HL-60 (cell line): Measurements from ENCODE around the gene EIF3CL.
"Not testable (repeated sequence)": the region's sequence is repeated elsewhere in the genome, so short reads cannot be mapped to it uniquely, and the experiment has no call there.

ENCODE experiments used
- DNase-seq, 2 experiments: peaks; one replicate each; pipeline ENCODE4 v3.0.0-alpha.2; 2010 to 2020; ENCODE audit warnings: low read depth in 1 of 2, low spot score in 1 of 2
- H3K27ac ChIP-seq: fragments of 250-450 bp; sonication (Bioruptor Pico); replicated peaks from 2 replicates; pipeline ENCODE4 v1.5.1; 2020; ENCODE audit warnings: mild to moderate bottlenecking, moderate library complexity
- H3K27me3 ChIP-seq: fragments of 250-450 bp; sonication (Bioruptor Pico); 2 replicates; pipeline ENCODE4 v1.5.1; 2021; ENCODE audit warnings: mild to moderate bottlenecking, moderate library complexity; ENCODE audit not compliant: insufficient read depth, poor library complexity, severe bottlenecking
- H3K4me3 ChIP-seq: replicated peaks from 2 replicates; pipeline ENCODE4 v1.5.1; 2011; ENCODE audit warnings: mild to moderate bottlenecking, control low read depth, low read length; ENCODE audit not compliant: insufficient read depth
- long read RNA-seq: library from polyadenylated mRNA; unstranded; transcript quantifications from one replicate; pipeline ENCODE4 v2.0.0, GENCODE V29; 2020

Gene EIF3CL
- long read RNA-seq, transcript EIF3CL-202 (21 exons, 3,053 nt): minor isoform, 5 of 412 reads
- long read RNA-seq, transcript EIF3CL-201 (21 exons, 3,085 nt): major isoform, 149 of 412 reads
- long read RNA-seq, partial matches to known transcripts: 223 of 412 reads
- long read RNA-seq, other reads (novel, unspliced or antisense): 35 of 412 reads

DNA sequence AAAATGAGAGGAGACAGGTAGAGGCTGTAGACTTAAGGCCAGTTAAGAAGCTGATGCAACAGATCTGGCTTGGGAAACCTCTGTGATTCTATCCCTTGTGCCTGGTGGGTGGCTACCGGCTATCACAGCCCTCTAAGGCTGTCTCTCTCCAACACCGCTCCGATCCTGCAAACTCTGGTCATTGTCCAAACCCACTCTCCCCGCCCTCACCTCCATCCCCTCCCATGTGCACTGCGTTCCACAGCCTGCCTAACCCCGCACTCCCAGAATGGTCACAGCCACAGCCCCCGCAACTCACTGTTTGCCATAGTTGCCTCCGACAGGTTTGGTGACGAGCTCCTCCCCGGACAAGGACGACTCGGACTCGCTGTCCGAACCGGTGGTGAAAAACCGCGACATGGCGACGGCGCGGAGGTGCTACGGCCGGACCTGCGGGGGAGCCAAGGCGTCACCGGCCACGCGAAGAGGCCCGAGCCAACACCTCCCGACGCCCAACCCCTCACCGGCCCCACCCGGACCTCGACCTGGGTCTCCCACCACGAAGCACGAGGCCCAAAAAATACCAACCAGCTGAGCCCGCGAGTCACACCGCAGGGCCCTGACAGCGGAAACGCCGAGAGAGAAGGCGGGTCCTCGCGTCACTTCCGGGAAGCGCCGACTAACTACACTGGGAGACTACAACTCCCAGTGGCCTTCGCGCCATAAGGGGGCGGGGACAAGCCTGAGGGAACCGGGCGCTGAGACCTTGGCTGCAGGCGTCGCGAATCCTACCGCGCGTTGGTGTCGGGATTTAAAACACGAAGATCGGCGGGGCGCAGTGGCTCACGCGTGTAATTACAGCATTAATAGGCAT, at the start of gene EIF3CL:
TSS of gene EIF3CL (minus strand) at position 622 of the 853 bp plus-strand sequence. CDS start at position 399, 223 bp downstream.
- H3K4me3 ChIP-seq: peak within 1 kb of the TSS; percentile 42
- not testable (repeated sequence) for H3K27me3 ChIP-seq, H3K27ac ChIP-seq, DNase-seq

DNA sequence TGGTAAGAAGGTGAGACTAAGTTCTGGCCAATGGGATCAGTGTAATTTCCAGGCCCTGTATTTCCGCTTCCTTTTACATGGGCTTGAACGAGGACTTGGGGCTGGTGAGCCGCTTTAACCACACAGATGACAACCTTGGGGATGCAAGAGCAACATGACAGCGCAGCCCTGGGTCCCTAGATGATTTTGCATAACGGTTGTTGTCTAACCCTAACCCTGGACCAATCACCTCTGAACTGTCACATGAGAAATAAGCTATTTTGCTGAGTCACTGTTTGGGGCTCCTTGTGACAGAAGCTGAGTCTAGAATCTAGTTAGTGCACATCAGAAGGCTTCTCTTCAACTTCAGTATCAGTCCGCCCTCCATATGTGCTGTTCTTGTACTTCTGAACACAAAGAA, 43.4 kb upstream of the EIF3CL start:
- H3K4me3 ChIP-seq, H3K27ac ChIP-seq, H3K27me3 ChIP-seq, DNase-seq: not testable (repeated sequence)

GRCh38 chr16:28446388-28446787, 42.7 kb upstream of the EIF3CL start:
- not testable (repeated sequence) for H3K27ac ChIP-seq, H3K4me3 ChIP-seq, DNase-seq, H3K27me3 ChIP-seq

- not testable (repeated sequence) for H3K4me3 ChIP-seq, H3K27me3 ChIP-seq, H3K27ac ChIP-seq, DNase-seq
Observed at GRCh38 chr16:28443943-28444342, 40.3 kb upstream of the EIF3CL start.

GRCh38 chr16:28438899-28439298, 35.3 kb upstream of the EIF3CL start:
- DNase-seq, H3K27ac ChIP-seq, H3K27me3 ChIP-seq, H3K4me3 ChIP-seq: not testable (repeated sequence)

- DNase-seq, H3K4me3 ChIP-seq, H3K27ac ChIP-seq, H3K27me3 ChIP-seq: not testable (repeated sequence)
Observed at GRCh38 chr16:28435340-28435739, 31.7 kb upstream of the EIF3CL start.

DNA sequence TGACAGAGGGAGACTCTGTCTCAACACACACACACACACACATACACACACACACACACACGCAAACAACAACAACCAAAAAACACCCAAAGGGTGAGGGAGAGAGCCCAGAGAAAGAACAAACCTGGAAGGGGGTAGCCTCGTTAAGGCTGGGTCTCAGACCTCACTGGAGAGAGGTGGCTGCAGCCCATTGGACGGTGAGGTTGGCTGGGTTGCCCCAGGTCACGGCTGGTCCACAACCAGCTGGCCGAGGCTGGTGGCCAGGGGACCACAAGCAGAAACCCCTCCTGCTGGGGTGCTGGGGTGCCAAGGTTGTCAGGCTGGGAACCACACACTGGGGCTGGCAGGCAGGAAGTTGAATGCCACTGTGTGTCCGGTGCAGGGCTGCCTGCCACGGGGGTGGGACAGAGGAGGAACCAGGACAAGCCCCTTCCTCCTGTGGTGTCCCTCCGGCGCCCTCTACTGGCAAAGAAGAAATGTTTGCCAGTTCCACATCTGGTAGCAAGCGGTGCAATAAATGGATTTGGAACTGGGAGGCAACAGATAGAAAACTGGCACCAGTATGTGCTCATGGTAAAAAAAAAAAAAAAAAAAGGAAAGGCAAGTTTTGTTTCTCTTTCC, 22.5 kb upstream of the EIF3CL start:
- not testable (repeated sequence) for H3K4me3 ChIP-seq, H3K27me3 ChIP-seq, H3K27ac ChIP-seq, DNase-seq

DNA sequence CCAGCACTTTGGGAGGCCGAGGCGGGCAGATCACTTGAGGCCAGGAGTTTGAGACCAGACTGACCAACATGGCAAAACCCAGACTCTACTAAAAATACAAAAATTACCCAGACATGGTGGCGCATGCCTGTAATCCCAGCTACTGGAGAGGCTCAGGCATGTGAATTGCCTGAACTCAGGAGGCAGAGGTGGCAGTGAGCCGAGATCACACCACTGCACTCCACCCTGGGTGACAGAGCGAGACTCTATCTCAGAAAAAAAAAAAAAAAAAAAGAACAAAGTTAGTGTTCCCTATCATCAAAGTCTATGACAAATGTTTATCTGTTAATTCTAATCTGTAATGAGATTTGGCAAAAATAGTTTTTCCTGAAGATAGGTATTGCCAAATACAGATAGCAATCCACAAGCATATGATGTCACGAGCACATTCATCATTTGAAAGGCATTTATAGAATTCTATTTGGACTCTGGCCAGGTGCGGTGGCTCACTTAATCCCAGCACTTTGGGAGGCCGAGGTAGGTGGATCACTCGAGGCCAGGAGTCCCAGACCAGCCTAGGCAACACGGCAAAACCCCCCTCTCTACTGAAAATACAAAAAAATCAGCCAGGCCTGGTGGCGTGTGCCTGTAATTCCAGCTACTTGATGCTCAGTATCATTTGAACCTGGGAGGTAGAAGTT, 17.6 kb upstream of the EIF3CL start:
- not testable (repeated sequence) for H3K27ac ChIP-seq, DNase-seq, H3K4me3 ChIP-seq, H3K27me3 ChIP-seq

DNA sequence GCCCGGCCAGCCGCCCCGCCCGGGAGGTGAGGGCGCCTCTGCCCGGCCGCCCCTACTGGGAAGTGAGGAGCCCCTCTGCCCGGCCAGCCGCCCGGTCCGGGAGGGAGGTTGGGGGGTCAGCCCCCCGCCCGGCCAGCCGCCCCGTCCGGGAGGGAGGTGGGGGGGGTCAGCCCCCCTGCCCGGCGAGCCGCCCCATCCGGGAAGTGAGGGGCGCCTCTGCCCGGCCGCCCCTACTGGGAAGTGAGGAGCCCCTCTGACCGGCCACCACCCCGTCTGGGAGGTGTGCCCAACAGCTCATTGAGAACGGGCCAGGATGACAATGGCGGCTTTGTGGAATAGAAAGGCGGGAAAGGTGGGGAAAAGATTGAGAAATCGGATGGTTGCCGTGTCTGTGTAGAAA, 13.4 kb upstream of the EIF3CL start:
- H3K27ac ChIP-seq, DNase-seq, H3K4me3 ChIP-seq: not testable (repeated sequence)

GRCh38 chr16:28414530-28414929, 10.9 kb upstream of the EIF3CL start:
- not testable (repeated sequence) for H3K4me3 ChIP-seq, H3K27me3 ChIP-seq, H3K27ac ChIP-seq, DNase-seq

More for the DNA sequence above, 13.4 kb upstream of the EIF3CL start:
- H3K27me3 ChIP-seq: not testable (repeated sequence)

GRCh38 chr16:28413585-28413984, 9.9 kb upstream of the EIF3CL start:
- not testable (repeated sequence) for H3K27me3 ChIP-seq, H3K27ac ChIP-seq, H3K4me3 ChIP-seq, DNase-seq

DNA sequence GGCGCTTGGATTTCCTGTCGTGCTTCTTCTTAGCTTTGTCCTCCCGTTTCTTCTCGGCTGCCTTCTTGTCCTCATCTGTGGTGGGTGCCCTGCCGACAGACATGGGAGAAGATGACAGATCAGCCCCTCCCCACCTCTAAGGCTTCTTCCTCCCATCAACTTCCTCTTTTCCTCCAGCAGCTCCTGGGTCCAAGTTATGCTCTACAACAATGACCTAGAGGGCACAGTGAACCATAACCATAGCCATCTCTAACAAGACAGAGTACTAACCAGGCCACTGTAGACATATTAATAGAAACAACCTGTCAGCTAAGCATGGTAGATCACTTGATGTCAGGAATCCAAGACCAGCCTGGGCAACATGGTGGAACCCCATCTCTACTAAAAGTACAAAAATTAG, 11.6 kb downstream of the EIF3CL start:
- H3K27ac ChIP-seq, DNase-seq, H3K27me3 ChIP-seq, H3K4me3 ChIP-seq: not testable (repeated sequence)

DNA sequence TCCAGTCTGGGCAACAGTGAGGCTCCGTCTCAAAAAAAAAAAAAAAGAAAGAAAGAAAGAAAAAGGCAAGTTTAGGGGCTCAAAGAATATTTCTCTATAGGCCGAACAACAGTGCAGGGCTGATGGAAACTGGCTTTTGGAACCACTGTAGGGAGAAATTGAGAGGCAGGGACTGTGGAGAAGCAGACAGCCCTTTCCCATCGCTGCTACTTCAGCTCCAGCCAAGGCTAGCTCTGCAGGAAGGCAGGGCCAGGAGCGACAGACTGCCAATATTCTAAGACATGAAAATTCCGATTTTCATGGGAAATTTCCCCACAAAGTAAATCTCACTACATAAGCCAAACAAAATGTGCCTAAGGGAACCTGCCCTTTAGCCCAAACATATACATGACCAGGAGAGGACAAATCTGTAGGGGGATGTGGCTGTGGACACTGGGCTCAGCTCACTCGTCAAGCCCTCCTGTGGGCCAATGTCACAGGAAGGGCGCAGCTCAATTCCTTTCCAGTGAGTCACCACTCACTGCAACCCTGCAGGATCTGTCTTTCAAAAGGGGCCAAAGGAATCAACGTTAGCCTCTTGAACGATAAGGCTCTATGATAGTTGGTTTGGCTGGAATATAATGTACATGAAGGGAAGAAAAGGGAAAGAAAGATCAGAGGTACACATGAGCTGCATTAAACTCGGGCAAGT, 21.3 kb downstream of the EIF3CL start:
- not testable (repeated sequence) for H3K27me3 ChIP-seq, H3K4me3 ChIP-seq, DNase-seq

DNA sequence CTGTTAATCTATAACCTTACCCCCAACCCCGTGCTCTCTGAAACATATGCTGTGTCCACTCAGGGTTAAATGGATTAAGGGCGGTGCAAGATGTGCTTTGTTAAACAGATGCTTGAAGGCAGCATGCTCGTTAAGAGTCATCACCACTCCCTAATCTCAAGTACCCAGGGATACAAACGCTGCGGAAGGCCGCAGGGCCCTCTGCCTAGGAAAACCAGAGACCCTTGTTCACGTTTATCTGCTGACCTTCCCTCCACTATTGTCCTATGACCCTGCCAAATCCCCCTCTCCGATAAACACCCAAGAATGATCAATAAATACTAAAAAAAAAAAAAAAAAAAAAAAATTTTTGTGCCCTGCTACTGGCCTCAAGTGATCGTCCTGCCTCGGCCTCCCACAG, 25.8 kb downstream of the EIF3CL start:
- DNase-seq, H3K27me3 ChIP-seq, H3K27ac ChIP-seq, H3K4me3 ChIP-seq: not testable (repeated sequence)

More for the DNA sequence above, 21.3 kb downstream of the EIF3CL start:
- not testable (repeated sequence) for H3K27ac ChIP-seq
